ENCODE results near the gene LHX2.

The LHX2 gene

DNA sequence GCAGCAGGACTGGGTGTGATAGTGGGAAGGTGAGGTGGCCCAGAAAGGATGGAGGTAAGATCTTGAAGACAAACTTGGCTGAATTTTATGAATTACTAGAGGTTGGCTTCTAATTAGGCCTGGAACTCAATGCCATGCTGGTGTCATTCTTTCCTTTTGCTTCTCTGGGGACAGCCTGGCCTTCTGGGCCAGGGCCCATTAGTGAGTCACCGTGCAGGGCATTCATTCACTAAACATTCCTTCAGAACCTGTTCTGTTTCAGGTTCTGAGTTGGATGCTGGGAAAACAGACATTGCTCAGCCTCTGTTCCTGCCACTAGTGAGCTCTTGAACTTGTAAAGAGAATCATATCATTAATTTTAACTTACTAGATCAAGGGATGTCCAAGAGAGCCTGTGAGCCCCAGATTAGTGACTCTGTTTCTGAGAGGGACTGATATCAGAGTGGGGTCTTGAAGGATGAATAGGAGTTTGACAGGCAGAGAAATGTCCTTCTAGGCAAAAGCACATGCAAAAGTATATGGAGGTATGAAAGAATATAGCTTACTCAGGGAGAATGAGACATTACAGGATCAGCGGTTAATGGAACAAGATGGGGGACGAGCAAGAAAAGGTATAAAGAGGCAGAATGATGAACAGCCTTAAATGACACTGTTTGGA, 66.5 kb downstream of the LHX2 start:
- no peak for DNase-seq (ENCODE audit: low spot score in 2 of 2)
- no peak for ATAC-seq (replicated peaks; ENCODE audit: extremely low read depth, poor library complexity, severe bottlenecking)
- Mint-ChIP-seq H3K4me3 (no peak overlapping the region), H3K36me3 (ENCODE audit: insufficient read depth) (no peaks in the 10 kb centered on the region), H3K9me3 (no peaks in the 10 kb centered on the region), H3K4me1 (no peaks in the 10 kb centered on the region), H3K27me3 (peaks cover 30% of the 10 kb centered on the region), H3K27ac (ENCODE audit: low read depth) (no peak overlapping the region)

DNA sequence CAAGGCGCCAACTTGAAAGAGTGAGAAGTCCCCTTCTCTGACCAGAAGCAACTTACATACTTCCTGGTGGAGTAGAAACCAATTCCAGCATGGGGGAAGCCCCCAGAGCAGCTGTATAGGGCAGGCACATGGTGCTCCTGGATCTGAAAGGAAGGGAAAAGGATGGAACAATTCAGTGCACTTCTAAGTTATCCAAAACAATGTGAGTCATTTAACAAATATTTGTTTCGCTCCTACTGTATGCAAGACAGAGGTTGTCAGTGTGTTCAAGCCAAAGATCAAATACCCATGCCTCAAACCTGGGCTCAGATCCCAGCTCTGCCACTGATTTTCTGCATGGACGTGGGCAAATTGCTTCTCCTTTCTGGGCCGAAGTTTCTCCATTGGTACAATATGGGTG, 67.1 kb downstream of the LHX2 start:
- no peak for DNase-seq (ENCODE audit: low spot score in 2 of 2)
- Mint-ChIP-seq H3K9me3 (no peaks in the 10 kb centered on the region), H3K27ac (ENCODE audit: low read depth) (no peak overlapping the region), H3K4me3 (no peak overlapping the region), H3K27me3 (peaks cover 30% of the 10 kb centered on the region), H3K4me1 (no peaks in the 10 kb centered on the region), H3K36me3 (ENCODE audit: insufficient read depth) (no peaks in the 10 kb centered on the region)
- ATAC-seq (replicated peaks; ENCODE audit: extremely low read depth, poor library complexity, severe bottlenecking): no peak

DNA sequence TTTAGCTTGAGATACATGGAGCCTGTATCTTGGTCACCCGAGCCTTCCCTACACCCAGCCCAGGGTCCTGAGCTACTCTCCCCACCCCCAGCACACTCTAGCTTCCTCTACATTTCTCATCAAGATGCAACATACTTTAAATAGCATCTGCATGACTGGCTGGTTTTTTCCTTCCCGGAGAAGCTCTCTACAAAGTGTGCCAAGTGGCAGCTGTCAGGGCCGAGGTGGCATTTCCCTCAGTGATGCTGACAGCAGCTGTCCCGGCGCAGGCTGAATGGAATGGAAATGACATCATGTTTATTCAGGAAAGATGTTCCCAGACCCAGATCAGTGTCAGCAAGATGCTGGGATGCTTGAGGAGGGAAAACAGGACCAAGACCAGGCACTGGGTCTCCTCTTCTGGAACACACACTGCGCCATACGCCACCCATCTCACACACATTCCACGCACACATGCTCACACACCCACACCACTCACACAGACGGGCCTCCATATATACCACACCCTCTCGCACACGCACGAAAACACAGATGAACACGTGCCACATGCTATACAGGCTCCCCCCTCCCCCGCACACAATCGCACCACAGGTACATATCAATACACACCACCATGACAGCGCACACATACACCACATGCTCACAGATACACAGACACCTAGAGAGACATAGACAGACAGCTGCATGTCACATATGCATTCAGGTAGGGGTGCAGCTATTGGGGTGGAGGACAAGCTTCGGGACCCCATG, 67.8 kb downstream of the LHX2 start:
- H3K36me3 Mint-ChIP-seq (ENCODE audit: insufficient read depth): no peaks in the 10 kb centered on the region
- H3K27ac Mint-ChIP-seq (ENCODE audit: low read depth): no peak overlapping the region
- DNase-seq (ENCODE audit: low spot score in 2 of 2): no peak
- H3K4me1 Mint-ChIP-seq: no peaks in the 10 kb centered on the region
- H3K4me3 Mint-ChIP-seq: no peak overlapping the region
- peaks cover 26% of the 10 kb centered on the region for H3K27me3 Mint-ChIP-seq
- ATAC-seq (replicated peaks; ENCODE audit: extremely low read depth, poor library complexity, severe bottlenecking): no peak
- no peaks in the 10 kb centered on the region for H3K9me3 Mint-ChIP-seq

DNA sequence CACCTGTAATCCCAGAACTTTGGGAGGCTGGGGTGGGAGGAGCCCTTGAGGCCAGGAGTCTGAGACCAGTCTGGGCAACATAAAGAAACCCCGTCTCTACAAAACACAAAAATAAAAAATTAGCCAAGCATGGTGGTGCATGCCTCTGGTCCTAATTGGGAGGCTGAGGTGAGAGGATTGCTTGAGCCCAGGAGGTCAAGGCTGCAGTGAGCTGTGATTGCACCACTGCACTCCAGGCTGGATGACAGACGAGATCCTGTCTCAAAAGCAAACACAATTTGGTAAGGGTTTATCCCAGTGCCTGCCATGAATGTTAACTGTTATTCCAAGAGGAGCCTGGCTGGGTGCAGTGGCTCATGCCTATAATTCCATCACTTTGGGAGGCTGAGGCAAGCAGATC, 71.1 kb downstream of the LHX2 start:
- no peak overlapping the region for H3K27ac Mint-ChIP-seq (ENCODE audit: low read depth)
- no peaks in the 10 kb centered on the region for H3K36me3 Mint-ChIP-seq (ENCODE audit: insufficient read depth)
- peaks cover 7% of the 10 kb centered on the region for H3K9me3 Mint-ChIP-seq
- ATAC-seq (replicated peaks; ENCODE audit: extremely low read depth, poor library complexity, severe bottlenecking) (no peak), DNase-seq (ENCODE audit: low spot score in 2 of 2) (no peak)
- H3K4me1 Mint-ChIP-seq: no peaks in the 10 kb centered on the region
- peaks cover 37% of the 10 kb centered on the region for H3K27me3 Mint-ChIP-seq
- no peak overlapping the region for H3K4me3 Mint-ChIP-seq

Measured in central memory CD8-positive, alpha-beta T cell (primary cell).